AG09319 (cell line): ENCODE results near the gene NRXN2.

ENCODE experiments used
- DNase-seq: peaks from one replicate; pipeline ENCODE4 v3.0.0-alpha.2; 2010; ENCODE audit warnings: low read depth; ENCODE audit errors: extremely low read depth
- CTCF ChIP-seq: IDR thresholded peaks from 2 replicates; pipeline ENCODE4 v1.5.1; 2011; ENCODE audit warnings: low read depth, mild to moderate bottlenecking, inconsistent platforms, low read length, moderate library complexity

NRXN2 gene

GRCh38 chr11:64624883-64625481, 98.0 kb downstream of the NRXN2 start:
- no peak for DNase-seq
- no peak for TF ChIP-seq CTCF

GRCh38 chr11:64622681-64623080, 100.3 kb downstream of the NRXN2 start:
- no peak for DNase-seq
- TF ChIP-seq CTCF: no peak

- no peak for DNase-seq
- TF ChIP-seq CTCF: no peak
Measured at GRCh38 chr11:64621283-64622019, 101.5 kb downstream of the NRXN2 start.

GRCh38 chr11:64620381-64620971, 102.5 kb downstream of the NRXN2 start:
- no peak for DNase-seq
- TF ChIP-seq CTCF: no peak

- DNase-seq: no peak
- TF ChIP-seq CTCF: no peak
Measured at GRCh38 chr11:64619811-64620380, 103.1 kb downstream of the NRXN2 start.

- DNase-seq: no peak
- no peak for TF ChIP-seq CTCF
Measured at GRCh38 chr11:64619196-64619595, 103.8 kb downstream of the NRXN2 start.

GRCh38 chr11:64616817-64617216, 106.2 kb downstream of the NRXN2 start:
- no peak for TF ChIP-seq CTCF
- no peak for DNase-seq
